H1 (cell line): ENCODE results near the gene SPG7. TPM values are rescaled to one million over a fixed set of nuclear protein-coding genes. Genes with fewer than 3 reads are reported as not detected.
A peak's percentile ranks its signal among the peaks of the same experiment; 100 is the strongest.

Source experiments
- CTCF ChIA-PET: fragments of 300-600 bp; sonication (Branson Sonifier 250); formaldehyde crosslinking; loops from one replicate; lab custom pipeline; 2021; ENCODE audit not compliant: partially characterized antibody; lab: Charles Lee
- POLR2A ChIA-PET: fragments of 300-600 bp; sonication (Branson Sonifier 250); formaldehyde crosslinking; loops from one replicate; lab custom pipeline; 2021; ENCODE audit warnings: inconsistent platforms; ENCODE audit not compliant: partially characterized antibody; lab: Charles Lee
- DNase-seq, 2 experiments: peaks; one replicate each; pipeline versions ENCODE4 v3.0.0 to v3.0.0-alpha.2; 2010 to 2022; ENCODE audit warnings: low spot score in 2 of 2, low read depth in 1 of 2, mixed read lengths in 1 of 2
- FAIRE-seq: peaks from 2 replicates; lab custom pipeline; 2011; peaks lifted over from hg19 to GRCh38; lab: Jason Lieb, UNC
- H2AFZ ChIP-seq: 2 replicates; pipeline ENCODE4 v1.8.1; 2012; ENCODE audit warnings: low read length, inconsistent platforms
- H2AK5ac ChIP-seq: 2 replicates; pipeline ENCODE4 v1.6.1; 2013; ENCODE audit warnings: low read depth, low read length
- H2BK120ac ChIP-seq: replicated peaks from 2 replicates; pipeline ENCODE3; 2013; ENCODE audit warnings: low read depth, low read length, inconsistent platforms
- H2BK12ac ChIP-seq: 2 replicates; pipeline ENCODE4 v1.6.1; 2013; ENCODE audit warnings: low read depth, low read length
- H2BK15ac ChIP-seq: 2 replicates; pipeline ENCODE4 v1.6.1; 2013; ENCODE audit warnings: low read length
- H2BK20ac ChIP-seq: 2 replicates; pipeline ENCODE4 v1.6.1; 2013; ENCODE audit warnings: low read length
- H2BK5ac ChIP-seq: 2 replicates; pipeline ENCODE4 v1.6.1; 2013; ENCODE audit warnings: low read depth, low read length
- H3K14ac ChIP-seq: 2 replicates; pipeline ENCODE4 v1.6.1; 2013; ENCODE audit warnings: inconsistent platforms; ENCODE audit not compliant: insufficient read length
- H3K18ac ChIP-seq: 2 replicates; pipeline ENCODE4 v1.6.1; 2013; ENCODE audit warnings: low read length; ENCODE audit errors: extremely low read depth
- H3K23ac ChIP-seq: 2 replicates; pipeline ENCODE4 v1.6.1; 2013; ENCODE audit warnings: inconsistent platforms; ENCODE audit not compliant: insufficient read length
- H3K23me2 ChIP-seq: 2 replicates; pipeline ENCODE4 v1.6.1; 2013; ENCODE audit warnings: low read depth, low read length
- H3K27ac ChIP-seq: 2 replicates; pipeline ENCODE4 v1.6.1; 2011; ENCODE audit warnings: low read depth, low read length, inconsistent platforms
- H3K27me3 ChIP-seq, 4 experiments: replicated peaks in 1 of 4; 1 replicate in 1 of 4; 2 replicates in 3 of 4; pipeline versions ENCODE4 v1.6.1 to v1.8.1; 2011 to 2013; ENCODE audit warnings: low read length in 3 of 4, mild to moderate bottlenecking in 3 of 4, inconsistent platforms in 2 of 4, mixed read lengths in 2 of 4, moderate library complexity in 1 of 4; ENCODE audit not compliant: control insufficient read depth in 3 of 4, insufficient read depth in 3 of 4; ENCODE audit errors: extremely low read depth in 1 of 4
- H3K36me3 ChIP-seq, 4 experiments: 2 replicates each; pipeline versions ENCODE4 v1.6.1 to v1.8.1; 2011 to 2013; ENCODE audit warnings: mild to moderate bottlenecking in 4 of 4, low read length in 3 of 4, moderate library complexity in 2 of 4, control low read depth in 1 of 4, inconsistent platforms in 1 of 4; ENCODE audit not compliant: insufficient read depth in 4 of 4, control insufficient read depth in 2 of 4
- H3K4ac ChIP-seq: replicated peaks from 2 replicates; pipeline ENCODE3; 2013; ENCODE audit warnings: low read length, low read depth, mixed read lengths, inconsistent platforms; ENCODE audit not compliant: insufficient read length
- H3K4me1 ChIP-seq, 4 experiments: replicated peaks in 1 of 4; 1 replicate in 1 of 4; 2 replicates in 3 of 4; pipeline versions ENCODE4 v1.6.1 to v1.8.1; 2011 to 2013; ENCODE audit warnings: low read length in 3 of 4, inconsistent platforms in 2 of 4, mixed read lengths in 1 of 4; ENCODE audit not compliant: insufficient read depth in 4 of 4, control insufficient read depth in 3 of 4
- H3K4me2 ChIP-seq, 2 experiments: 2 replicates each; pipeline versions ENCODE4 v1.6.1 to v1.8.1; 2011 to 2013; ENCODE audit warnings: low read depth in 2 of 2, low read length in 2 of 2, control low read depth in 1 of 2, inconsistent platforms in 1 of 2, mild to moderate bottlenecking in 1 of 2; ENCODE audit not compliant: insufficient read depth in 1 of 2
- H3K4me3 ChIP-seq, 4 experiments: fragments of 200-600, 300-600 bp in 1 of 4; sonication (generic), shearing (Covaris generic), sonication (Bioruptor Twin) in 1 of 4; 2 replicates each; pipeline versions ENCODE4 v1.5.1 to v1.8.1; 2011 to 2016; ENCODE audit warnings: low read length in 4 of 4, low read depth in 3 of 4, control low read depth in 2 of 4, inconsistent platforms in 2 of 4, mild to moderate bottlenecking in 2 of 4, mixed read lengths in 1 of 4, moderate library complexity in 1 of 4; ENCODE audit not compliant: insufficient read depth in 2 of 4; ENCODE audit errors: extremely low read depth in 1 of 4
- H3K56ac ChIP-seq: replicated peaks from 2 replicates; pipeline ENCODE3; 2013; ENCODE audit warnings: low read depth, mild to moderate bottlenecking, mixed read lengths, low read length, inconsistent platforms; ENCODE audit not compliant: insufficient read length
- H3K79me1 ChIP-seq: 2 replicates; pipeline ENCODE4 v1.6.1; 2013; ENCODE audit warnings: low read depth, low read length, control low read depth
- H3K79me2 ChIP-seq, 2 experiments: 2 replicates each; pipeline versions ENCODE4 v1.6.1 to v1.8.1; 2012 to 2013; ENCODE audit warnings: low read length in 2 of 2, mild to moderate bottlenecking in 2 of 2, inconsistent platforms in 1 of 2; ENCODE audit not compliant: insufficient read depth in 2 of 2, control insufficient read depth in 1 of 2
- H3K9ac ChIP-seq, 4 experiments: replicated peaks in 1 of 4; 1 replicate in 1 of 4; 2 replicates in 3 of 4; pipeline versions ENCODE4 v1.6.1 to v1.8.1; 2011 to 2013; ENCODE audit warnings: low read depth in 3 of 4, low read length in 3 of 4, control low read depth in 2 of 4, mild to moderate bottlenecking in 2 of 4, moderate library complexity in 2 of 4, inconsistent platforms in 1 of 4; ENCODE audit errors: extremely low read depth in 1 of 4
- H3K9me3 ChIP-seq, 2 experiments: 2 replicates each; pipeline versions ENCODE4 v1.6.1 to v1.8.1; 2012 to 2013; ENCODE audit warnings: mild to moderate bottlenecking in 2 of 2, moderate library complexity in 2 of 2, control low read depth in 1 of 2, inconsistent platforms in 1 of 2, low read depth in 1 of 2, low read length in 1 of 2, mixed read lengths in 1 of 2; ENCODE audit not compliant: insufficient read depth in 2 of 2
- H4K20me1 ChIP-seq, 2 experiments: replicated peaks in 1 of 2; 2 replicates each; pipeline versions ENCODE3 to v1.8.1; 2011 to 2013; ENCODE audit warnings: inconsistent platforms in 2 of 2, low read length in 2 of 2, mild to moderate bottlenecking in 1 of 2; ENCODE audit not compliant: insufficient read depth in 2 of 2, control insufficient read depth in 1 of 2
- H4K5ac ChIP-seq: 2 replicates; pipeline ENCODE4 v1.6.1; 2013; ENCODE audit warnings: low read length, low read depth, mixed read lengths, inconsistent platforms; ENCODE audit not compliant: insufficient read length
- H4K8ac ChIP-seq: 2 replicates; pipeline ENCODE4 v1.8.0; 2013; ENCODE audit warnings: mild to moderate bottlenecking, moderate library complexity, low read length, inconsistent platforms; ENCODE audit not compliant: insufficient read depth; ENCODE audit errors: extremely low read depth
- H4K91ac ChIP-seq: replicated peaks from 2 replicates; pipeline ENCODE3; 2013; ENCODE audit warnings: low read length, mixed read lengths, inconsistent platforms; ENCODE audit not compliant: insufficient read length
- CEBPB ChIP-seq: IDR thresholded peaks from 2 replicates; pipeline ENCODE4 v1.6.1; 2012; ENCODE audit warnings: low read depth, low read length
- FOSL1 ChIP-seq: IDR thresholded peaks from 2 replicates; pipeline ENCODE4 v1.6.1; 2011; ENCODE audit warnings: mild to moderate bottlenecking, low read depth, low read length, moderate library complexity; ENCODE audit not compliant: insufficient read depth
- GABPA ChIP-seq: IDR thresholded peaks from 2 replicates; pipeline ENCODE4 v1.6.1; 2011; ENCODE audit warnings: mild to moderate bottlenecking, low read length, moderate library complexity, borderline replicate concordance; ENCODE audit not compliant: insufficient read depth
- KDM1A ChIP-seq: fragments of 200-600, 300-600 bp; sonication (generic); IDR thresholded peaks from 2 replicates; pipeline ENCODE4 v1.7.1; 2016; ENCODE audit warnings: mild to moderate bottlenecking, low read length, borderline replicate concordance
- PHF8 ChIP-seq: fragments of 200-600 bp; sonication (generic); conservative IDR thresholded peaks from 2 replicates; pipeline ENCODE4 v1.7.1; 2012; ENCODE audit warnings: low read depth, mild to moderate bottlenecking, inconsistent platforms, low read length, moderate library complexity
- POU5F1 ChIP-seq: IDR thresholded peaks from 2 replicates; pipeline ENCODE4 v1.6.1; 2011; ENCODE audit warnings: low read depth, mild to moderate bottlenecking, low read length, moderate library complexity
- RXRA ChIP-seq: IDR thresholded peaks from 2 replicates; pipeline ENCODE4 v1.6.1; 2011; ENCODE audit warnings: low read depth, mild to moderate bottlenecking, low read length, moderate library complexity; ENCODE audit not compliant: insufficient read depth
- WGBS, 2 experiments: shearing (Covaris generic) in 1 of 2; methylation state at CpG; one replicate each; pipeline versions ENCODE4 v1.1.6 to v1.1.7; 2013 to 2015; ENCODE audit warnings: low lambda C conversion rate in 2 of 2, mixed read lengths in 2 of 2, inconsistent platforms in 1 of 2, low coverage in 1 of 2, missing lambda C conversion rate in 1 of 2; ENCODE audit not compliant: insufficient replicate concordance in 2 of 2, insufficient coverage in 1 of 2, insufficient read length in 1 of 2; ENCODE audit errors: extremely low coverage in 1 of 2, missing lambda C conversion rate in 1 of 2; 5-methylcytosine and 5-hydroxymethylcytosine counted together
- polyA plus RNA-seq, 7 experiments: library from polyadenylated mRNA; depleted of rRNA in 3 of 7; stranded (reverse) in 5 of 7; unstranded in 2 of 7; fragments of >200 nt in 5 of 7; fragments of 200-250 nt in 2 of 7; gene quantifications; 1 replicate in 5 of 7; 2 replicates in 1 of 7; 4 replicates in 1 of 7; pipeline versions ENCODE4 v1.2.1 to v1.2.3, GENCODE V29; 2011 to 2013; ENCODE audit warnings: missing spikeins in 2 of 7, mixed read lengths in 2 of 7
- total RNA-seq: library from RNA; stranded (reverse); fragmentation: NEBNext Ultra II Directional; extraction: Animal tissue kit (Norgen Biotek cat#: 25700); gene quantifications from 2 replicates; pipeline ENCODE4 v1.2.1, GENCODE V29; 2021
- TF ChIP-seq, protein P1 (sequence below): IDR thresholded peaks from 2 replicates; pipeline ENCODE4 v1.6.1; 2011; ENCODE audit warnings: low read length, improper control_type of control experiment
- TF ChIP-seq, protein P2 (sequence below), 3 experiments: IDR thresholded peaks; 1 replicate in 2 of 3; 2 replicates in 1 of 3; pipeline versions ENCODE4 v1.5.1 to v1.6.1; 2011; ENCODE audit warnings: low read length in 3 of 3, mild to moderate bottlenecking in 3 of 3, inconsistent platforms in 2 of 3, low read depth in 1 of 3, moderate library complexity in 1 of 3; ENCODE audit not compliant: insufficient read depth in 1 of 3; ENCODE audit errors: control extremely low read depth in 1 of 3

Gene SPG7
- total and polyA plus RNA-seq, 2 of the 8 experiments (the other 6 are each of a cell fraction or from before 2014, with no cell fraction given), result 72.1 to 113 TPM

DNA sequence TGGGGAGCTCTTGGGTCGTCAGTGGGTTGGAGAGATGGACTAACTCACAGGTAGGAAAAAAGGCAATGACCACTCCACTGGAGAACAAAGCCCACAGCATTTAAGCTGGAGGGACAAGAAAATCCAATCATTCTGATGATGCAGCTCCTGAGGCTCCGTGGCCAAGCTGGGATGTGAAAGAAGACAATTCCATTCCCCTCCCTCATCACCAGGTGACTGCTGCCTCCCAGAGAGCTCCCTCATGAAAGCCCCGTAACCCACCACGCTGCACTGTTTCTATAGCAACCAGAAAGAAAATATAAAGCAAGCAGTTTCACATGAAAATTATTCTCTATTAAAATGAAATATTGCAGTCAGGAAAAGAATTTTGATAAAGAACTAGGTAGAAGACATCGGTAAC, 33.1 kb upstream of the SPG7 start:
- Histone ChIP-seq H3K27ac (no peak overlapping the region), H3K36me3 (no peaks in the 10 kb centered on the region; a peak in 1 of 8 replicates), H2BK120ac (no peak overlapping the region), H3K23me2 (no peaks in the 10 kb centered on the region; the same call in 1 of the 2 replicates), H2BK15ac (no peak overlapping the region), H3K4ac (no peak overlapping the region), H2AK5ac (no peak overlapping the region), H3K9me3 (no peaks in the 10 kb centered on the region), H3K79me2 (peaks cover 79 to 100% of the 10 kb centered on the region in 2 experiments), H3K9ac (no peak overlapping the region), H4K5ac (no peak overlapping the region), H3K79me1 (peaks cover 23% of the 10 kb centered on the region), H3K27me3 (no peaks in the 10 kb centered on the region), H3K18ac (no peak overlapping the region), H3K23ac (no peak overlapping the region), H3K4me3 (no peak overlapping the region), H2AFZ (no peak overlapping the region), H2BK5ac (no peak overlapping the region), H4K20me1 (peaks cover 52 to 57% of the 10 kb centered on the region in 2 experiments), H3K56ac (no peak overlapping the region), H3K14ac (no peak overlapping the region), H3K4me1 (peaks cover 3 to 19% (median 9%) of the 10 kb centered on the region in 4 experiments), H3K4me2 (0 out of 4 replicates have a peak overlapping the region, but pooled peaks of 1 of the 2 experiments have one; percentile 11), H4K8ac (no peak overlapping the region), H4K91ac (no peak overlapping the region), H2BK12ac (no peak overlapping the region), H2BK20ac (no peak overlapping the region)
- no peak for FAIRE-seq
- CTCF ChIA-PET, result interaction anchor here (0.6 to 1.8 kb wide), 6 partner anchors 9 to 49 kb away, joined by 3 to 8 read pairs (median 4); no protein-coding TSS in a partner anchor
- no peak for DNase-seq
- 82% methylated on average over 5 of the region's 5 CpGs; no CpG with 5 or more reads in 1 of the 2 experiments for WGBS, 2 experiments
- POLR2A ChIA-PET, result interaction anchor here (0.7 to 4.7 kb wide), 8 partner anchors 9 to 160 kb away, joined by 3 to 26 read pairs (median 4); no protein-coding TSS in a partner anchor
- TF ChIP-seq POU5F1, result no peak
- TF ChIP-seq, protein P1, sequence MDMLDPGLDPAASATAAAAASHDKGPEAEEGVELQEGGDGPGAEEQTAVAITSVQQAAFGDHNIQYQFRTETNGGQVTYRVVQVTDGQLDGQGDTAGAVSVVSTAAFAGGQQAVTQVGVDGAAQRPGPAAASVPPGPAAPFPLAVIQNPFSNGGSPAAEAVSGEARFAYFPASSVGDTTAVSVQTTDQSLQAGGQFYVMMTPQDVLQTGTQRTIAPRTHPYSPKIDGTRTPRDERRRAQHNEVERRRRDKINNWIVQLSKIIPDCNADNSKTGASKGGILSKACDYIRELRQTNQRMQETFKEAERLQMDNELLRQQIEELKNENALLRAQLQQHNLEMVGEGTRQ, result no peak
- no peak for TF ChIP-seq KDM1A
- TF ChIP-seq CEBPB, result no peak
- TF ChIP-seq FOSL1, result no peak
- TF ChIP-seq, protein P2, sequence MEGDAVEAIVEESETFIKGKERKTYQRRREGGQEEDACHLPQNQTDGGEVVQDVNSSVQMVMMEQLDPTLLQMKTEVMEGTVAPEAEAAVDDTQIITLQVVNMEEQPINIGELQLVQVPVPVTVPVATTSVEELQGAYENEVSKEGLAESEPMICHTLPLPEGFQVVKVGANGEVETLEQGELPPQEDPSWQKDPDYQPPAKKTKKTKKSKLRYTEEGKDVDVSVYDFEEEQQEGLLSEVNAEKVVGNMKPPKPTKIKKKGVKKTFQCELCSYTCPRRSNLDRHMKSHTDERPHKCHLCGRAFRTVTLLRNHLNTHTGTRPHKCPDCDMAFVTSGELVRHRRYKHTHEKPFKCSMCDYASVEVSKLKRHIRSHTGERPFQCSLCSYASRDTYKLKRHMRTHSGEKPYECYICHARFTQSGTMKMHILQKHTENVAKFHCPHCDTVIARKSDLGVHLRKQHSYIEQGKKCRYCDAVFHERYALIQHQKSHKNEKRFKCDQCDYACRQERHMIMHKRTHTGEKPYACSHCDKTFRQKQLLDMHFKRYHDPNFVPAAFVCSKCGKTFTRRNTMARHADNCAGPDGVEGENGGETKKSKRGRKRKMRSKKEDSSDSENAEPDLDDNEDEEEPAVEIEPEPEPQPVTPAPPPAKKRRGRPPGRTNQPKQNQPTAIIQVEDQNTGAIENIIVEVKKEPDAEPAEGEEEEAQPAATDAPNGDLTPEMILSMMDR (IDR thresholded peaks at IDR 0.05; ENCODE audit: control extremely low read depth in 1 of 3, insufficient read depth in 1 of 3, low read depth in 1 of 3, low read length in 3 of 3), result no peak
- no peak for TF ChIP-seq RXRA
- TF ChIP-seq GABPA, result no peak
- no peak for TF ChIP-seq PHF8
